ENCODE results near the gene SLC45A3. TPM values are rescaled to one million over a fixed set of nuclear protein-coding genes. Genes with fewer than 3 reads are reported as not detected.

The SLC45A3 gene
- total RNA-seq, 1 donor from 2014 or later: 0.79 TPM

- DNase-seq (ENCODE audit: low read depth): no peak
- TF ChIP-seq CTCF (IDR thresholded peaks at IDR 0.05; ENCODE audit: insufficient read depth, low read length, severe bottlenecking): no peak
- no peak for FAIRE-seq
- no peaks in the 10 kb centered on the region for H3K36me3 ChIP-seq (ENCODE audit: control insufficient read depth, insufficient read depth, low read length)
- no peak overlapping the region for H3K4me3 ChIP-seq (ENCODE audit: low read depth, low read length)
- H3K27me3 ChIP-seq (ENCODE audit: control insufficient read depth, insufficient read depth, low read length): no peaks in the 10 kb centered on the region
Observed at GRCh38 chr1:205669341-205670149, 10.8 kb downstream of the SLC45A3 start.

- no peaks in the 10 kb centered on the region for H3K36me3 ChIP-seq (ENCODE audit: control insufficient read depth, insufficient read depth, low read length)
- no peaks in the 10 kb centered on the region for H3K27me3 ChIP-seq (ENCODE audit: control insufficient read depth, insufficient read depth, low read length)
- no peak for TF ChIP-seq CTCF (IDR thresholded peaks at IDR 0.05; ENCODE audit: insufficient read depth, low read length, severe bottlenecking)
- H3K4me3 ChIP-seq (ENCODE audit: low read depth, low read length): no peak overlapping the region
- no peak for FAIRE-seq
- DNase-seq (ENCODE audit: low read depth): no peak
Observed at GRCh38 chr1:205668951-205669340, 11.4 kb downstream of the SLC45A3 start.

GRCh38 chr1:205667909-205668643 is 12.2 kb downstream of the SLC45A3 start:
- no peak for TF ChIP-seq CTCF (IDR thresholded peaks at IDR 0.05; ENCODE audit: insufficient read depth, low read length, severe bottlenecking)
- H3K36me3 ChIP-seq (ENCODE audit: control insufficient read depth, insufficient read depth, low read length): no peaks in the 10 kb centered on the region
- DNase-seq (ENCODE audit: low read depth): peak; percentile 13
- H3K27me3 ChIP-seq (ENCODE audit: control insufficient read depth, insufficient read depth, low read length): no peaks in the 10 kb centered on the region
- no peak for FAIRE-seq
- no peak overlapping the region for H3K4me3 ChIP-seq (ENCODE audit: low read depth, low read length)

GRCh38 chr1:205666372-205667166 is 13.7 kb downstream of the SLC45A3 start:
- TF ChIP-seq CTCF (IDR thresholded peaks at IDR 0.05; ENCODE audit: insufficient read depth, low read length, severe bottlenecking): no peak
- Histone ChIP-seq H3K27me3 (ENCODE audit: control insufficient read depth, insufficient read depth, low read length) (no peaks in the 10 kb centered on the region), H3K4me3 (ENCODE audit: low read depth, low read length) (no peak overlapping the region), H3K36me3 (ENCODE audit: control insufficient read depth, insufficient read depth, low read length) (no peaks in the 10 kb centered on the region)
- FAIRE-seq: no peak
- no peak for DNase-seq (ENCODE audit: low read depth)

GRCh38 chr1:205665201-205666045 is 14.9 kb downstream of the SLC45A3 start:
- no peak for DNase-seq (ENCODE audit: low read depth)
- no peak for TF ChIP-seq CTCF (IDR thresholded peaks at IDR 0.05; ENCODE audit: insufficient read depth, low read length, severe bottlenecking)
- no peaks in the 10 kb centered on the region for H3K27me3 ChIP-seq (ENCODE audit: control insufficient read depth, insufficient read depth, low read length)
- FAIRE-seq: no peak
- H3K4me3 ChIP-seq (ENCODE audit: low read depth, low read length): no peak overlapping the region
- no peaks in the 10 kb centered on the region for H3K36me3 ChIP-seq (ENCODE audit: control insufficient read depth, insufficient read depth, low read length)

Measured in bronchial epithelial cell (primary cell).